GM21529 (cell line): ENCODE data around the gene DIAPH3.

Source experiments
- ATAC-seq: cut with Tn5 transposase; IDR thresholded peaks from one replicate; pipeline ENCODE4 v1.9.1; 2021; ENCODE audit not compliant: unreplicated experiment

The DIAPH3 gene

GRCh38 chr13:60028021-60028420 lies 135.7 kb downstream of the DIAPH3 start:
- no peak for ATAC-seq

GRCh38 chr13:60026286-60026685 lies 137.4 kb downstream of the DIAPH3 start:
- no peak for ATAC-seq

- ATAC-seq: no peak
These were observed 143.4 kb downstream of the DIAPH3 start for GRCh38 chr13:60020288-60020687.

GRCh38 chr13:60019119-60019993 lies 144.4 kb downstream of the DIAPH3 start:
- peak; percentile 75 for ATAC-seq

- no peak for ATAC-seq
These were observed 145.2 kb downstream of the DIAPH3 start for GRCh38 chr13:60018536-60018935.

- no peak for ATAC-seq
These were observed 147.5 kb downstream of the DIAPH3 start for GRCh38 chr13:60016229-60016628.

GRCh38 chr13:60013166-60013565 lies 150.6 kb downstream of the DIAPH3 start:
- ATAC-seq: no peak

- ATAC-seq: no peak
These were observed 151.2 kb downstream of the DIAPH3 start for GRCh38 chr13:60012488-60012887.

- no peak for ATAC-seq
These were observed 154.2 kb downstream of the DIAPH3 start for GRCh38 chr13:60009300-60010253.

GRCh38 chr13:60001889-60002288 lies 161.8 kb downstream of the DIAPH3 start:
- no peak for ATAC-seq

GRCh38 chr13:60000976-60001375 lies 162.8 kb downstream of the DIAPH3 start:
- no peak for ATAC-seq

GRCh38 chr13:60000081-60000480 lies 163.6 kb downstream of the DIAPH3 start:
- ATAC-seq: no peak

- ATAC-seq: no peak
These were observed 165.8 kb downstream of the DIAPH3 start for GRCh38 chr13:59997976-59998375.

- no peak for ATAC-seq
These were observed 167.2 kb downstream of the DIAPH3 start for GRCh38 chr13:59996461-59996980.

- ATAC-seq: no peak
These were observed 172.3 kb downstream of the DIAPH3 start for GRCh38 chr13:59991395-59991794.

GRCh38 chr13:59982631-59983382 lies 180.9 kb downstream of the DIAPH3 start:
- ATAC-seq: no peak

- no peak for ATAC-seq
These were observed 184.1 kb downstream of the DIAPH3 start for GRCh38 chr13:59979589-59979988.

GRCh38 chr13:59978862-59979261 lies 184.9 kb downstream of the DIAPH3 start:
- no peak for ATAC-seq

- ATAC-seq: no peak
These were observed 186.9 kb downstream of the DIAPH3 start for GRCh38 chr13:59976856-59977255.

- no peak for ATAC-seq
These were observed 187.8 kb downstream of the DIAPH3 start for GRCh38 chr13:59975807-59976435.
